ENCODE results near the gene FUT4.
A peak's percentile ranks its signal among the peaks of the same experiment; 100 is the strongest.

DNA sequence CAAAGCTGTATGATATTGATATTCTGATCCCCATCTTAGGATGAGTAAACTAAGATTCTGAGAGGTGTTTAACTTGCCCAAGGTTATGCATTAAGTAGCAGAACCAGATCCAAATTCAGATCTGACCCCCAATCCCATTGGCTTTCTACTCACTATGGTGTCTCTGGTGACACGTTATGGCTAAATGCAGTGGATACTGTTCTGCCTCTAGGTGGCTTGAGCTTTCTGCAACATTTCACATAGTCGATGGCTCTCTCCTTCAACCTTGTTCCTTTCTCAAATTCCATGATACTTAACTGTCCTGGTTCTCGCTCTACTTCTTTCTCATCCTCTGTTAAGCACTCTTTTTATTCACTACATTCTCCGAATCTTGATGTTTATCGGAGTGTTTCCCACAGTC, 22.0 kb upstream of the FUT4 start:
- TF ChIP-seq POLR2A (IDR thresholded peaks at IDR 0.05) = no peak
- TF ChIP-seq, protein P1, sequence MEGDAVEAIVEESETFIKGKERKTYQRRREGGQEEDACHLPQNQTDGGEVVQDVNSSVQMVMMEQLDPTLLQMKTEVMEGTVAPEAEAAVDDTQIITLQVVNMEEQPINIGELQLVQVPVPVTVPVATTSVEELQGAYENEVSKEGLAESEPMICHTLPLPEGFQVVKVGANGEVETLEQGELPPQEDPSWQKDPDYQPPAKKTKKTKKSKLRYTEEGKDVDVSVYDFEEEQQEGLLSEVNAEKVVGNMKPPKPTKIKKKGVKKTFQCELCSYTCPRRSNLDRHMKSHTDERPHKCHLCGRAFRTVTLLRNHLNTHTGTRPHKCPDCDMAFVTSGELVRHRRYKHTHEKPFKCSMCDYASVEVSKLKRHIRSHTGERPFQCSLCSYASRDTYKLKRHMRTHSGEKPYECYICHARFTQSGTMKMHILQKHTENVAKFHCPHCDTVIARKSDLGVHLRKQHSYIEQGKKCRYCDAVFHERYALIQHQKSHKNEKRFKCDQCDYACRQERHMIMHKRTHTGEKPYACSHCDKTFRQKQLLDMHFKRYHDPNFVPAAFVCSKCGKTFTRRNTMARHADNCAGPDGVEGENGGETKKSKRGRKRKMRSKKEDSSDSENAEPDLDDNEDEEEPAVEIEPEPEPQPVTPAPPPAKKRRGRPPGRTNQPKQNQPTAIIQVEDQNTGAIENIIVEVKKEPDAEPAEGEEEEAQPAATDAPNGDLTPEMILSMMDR (IDR thresholded peaks at IDR 0.05) = peak in 1 of 4 experiments; percentile 11
- TF ChIP-seq EP300 (IDR thresholded peaks at IDR 0.05) = no peak

Measured in sigmoid colon (tissue), 4 donors.